Mesodermal cell (in vitro differentiated cells): ENCODE measurements around the gene RHOC.
A peak's percentile ranks its signal among the peaks of the same experiment; 100 is the strongest.

ENCODE experiments used
- H3K27ac ChIP-seq: 2 replicates; pipeline ENCODE4 v1.7.0; 2013; ENCODE audit warnings: mild to moderate bottlenecking, low read depth, low read length, moderate library complexity; ENCODE audit not compliant: severe bottlenecking
- H3K36me3 ChIP-seq: 2 replicates; pipeline ENCODE4 v1.7.1; 2013; ENCODE audit warnings: mild to moderate bottlenecking, low read length, moderate library complexity; ENCODE audit not compliant: control insufficient read depth, insufficient read depth
- H3K4me1 ChIP-seq: one replicate; pipeline ENCODE4 v1.7.1; 2013; ENCODE audit warnings: mild to moderate bottlenecking, low read length; ENCODE audit not compliant: insufficient read depth, control insufficient read depth, poor library complexity, severe bottlenecking
- H3K4me3 ChIP-seq: 2 replicates; pipeline ENCODE4 v1.7.0; 2013; ENCODE audit warnings: low read length, control low read depth, mild to moderate bottlenecking; ENCODE audit not compliant: insufficient read depth, poor library complexity, severe bottlenecking; ENCODE audit errors: extremely low read depth
- H3K9me3 ChIP-seq: 2 replicates; pipeline ENCODE4 v1.7.1; 2013; ENCODE audit warnings: mild to moderate bottlenecking, low read length, moderate library complexity; ENCODE audit not compliant: control insufficient read depth
- WGBS, 2 experiments: methylation state at CpG; one replicate each; pipeline ENCODE4 v1.1.5; 2013; ENCODE audit warnings: missing lambda C conversion rate in 2 of 2; ENCODE audit not compliant: insufficient coverage in 2 of 2; 5-methylcytosine and 5-hydroxymethylcytosine counted together

Gene RHOC

GRCh38 chr1:112710586-112710985 lies 3.7 kb upstream of the RHOC start:
- Histone ChIP-seq H3K4me1 (peaks cover 21% of the 10 kb centered on the region), H3K27ac (no peak overlapping the region), H3K9me3 (no peaks in the 10 kb centered on the region), H3K4me3 (no peak overlapping the region), H3K36me3 (no peaks in the 10 kb centered on the region)
- 85 to 100% methylated on average over 1 to 3 of the region's 3 CpGs for WGBS, 2 experiments

DNA sequence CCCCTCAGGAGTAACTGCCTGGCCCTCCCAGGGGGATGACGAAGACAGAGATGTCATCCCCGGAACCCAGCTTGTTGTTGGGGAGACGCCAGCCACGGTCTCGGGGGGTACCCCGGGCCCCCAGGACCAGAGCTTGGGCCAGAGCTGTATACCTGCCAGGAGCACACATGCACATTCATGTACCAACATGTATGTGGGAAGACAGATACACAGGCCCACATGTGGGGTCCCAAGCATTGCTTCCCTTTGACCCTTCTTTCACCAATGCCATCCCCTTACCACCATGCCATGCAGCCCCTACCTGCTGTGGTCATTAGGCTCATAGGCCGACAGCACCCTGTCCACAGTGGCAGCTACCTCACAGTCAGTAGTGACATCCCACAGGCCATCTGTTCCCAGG lies 3.2 kb upstream of the RHOC start:
- no peak overlapping the region for H3K27ac ChIP-seq
- H3K4me1 ChIP-seq, result peaks cover 21% of the 10 kb centered on the region
- WGBS, 2 experiments, result 92 to 100% methylated on average over 1 to 3 of the region's 7 CpGs
- H3K4me3 ChIP-seq, result no peak overlapping the region
- no peaks in the 10 kb centered on the region for H3K36me3 ChIP-seq
- no peaks in the 10 kb centered on the region for H3K9me3 ChIP-seq

DNA sequence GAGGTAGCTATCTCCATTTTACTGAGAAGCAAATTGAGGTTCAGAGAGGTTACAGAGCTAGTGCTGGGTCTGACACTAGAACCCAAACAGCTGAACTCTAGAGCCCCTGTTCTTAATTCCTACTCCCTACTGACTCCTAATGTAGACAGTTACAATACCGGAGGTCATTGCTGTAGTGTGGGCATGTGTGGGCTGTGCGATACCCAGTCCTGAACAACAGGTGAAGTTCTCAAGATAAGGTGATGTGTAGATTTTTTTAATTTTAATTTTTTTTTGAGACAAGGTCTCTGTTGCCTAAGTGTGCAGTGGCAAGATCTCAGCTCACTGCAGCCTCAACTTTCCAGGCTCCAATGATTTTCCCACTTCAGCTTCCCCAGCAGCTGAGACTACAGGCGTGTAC lies 1.6 kb upstream of the RHOC start:
- Histone ChIP-seq H3K4me1 (peaks cover 32% of the 10 kb centered on the region), H3K27ac (no peak overlapping the region), H3K4me3 (no peak overlapping the region), H3K36me3 (peaks cover 9% of the 10 kb centered on the region), H3K9me3 (no peaks in the 10 kb centered on the region)
- 100% methylated on average over 1 of the region's 3 CpGs; no CpG with 5 or more reads in 1 of the 2 experiments for WGBS, 2 experiments

- no peaks in the 10 kb centered on the region for H3K9me3 ChIP-seq
- peaks cover 14% of the 10 kb centered on the region for H3K36me3 ChIP-seq
- peaks cover 37% of the 10 kb centered on the region for H3K4me1 ChIP-seq
- peak overlapping the region; percentile 88 for H3K4me3 ChIP-seq
- 81 to 84% methylated on average over 4 to 6 of the region's 6 CpGs for WGBS, 2 experiments
- no peak overlapping the region for H3K27ac ChIP-seq
Measured at GRCh38 chr1:112708002-112708448, 1.1 kb upstream of the RHOC start.

- WGBS, 2 experiments, result 6 to 8% methylated on average over 15 to 19 of the region's 42 CpGs
- H3K9me3 ChIP-seq, result no peaks in the 10 kb centered on the region
- no peak overlapping the region for H3K27ac ChIP-seq
- H3K4me1 ChIP-seq, result peaks cover 43% of the 10 kb centered on the region
- peak overlapping the region; percentile 88 for H3K4me3 ChIP-seq
- H3K36me3 ChIP-seq, result peaks cover 20% of the 10 kb centered on the region
Measured at GRCh38 chr1:112707221-112708001, 484 bp upstream of the RHOC start.

DNA sequence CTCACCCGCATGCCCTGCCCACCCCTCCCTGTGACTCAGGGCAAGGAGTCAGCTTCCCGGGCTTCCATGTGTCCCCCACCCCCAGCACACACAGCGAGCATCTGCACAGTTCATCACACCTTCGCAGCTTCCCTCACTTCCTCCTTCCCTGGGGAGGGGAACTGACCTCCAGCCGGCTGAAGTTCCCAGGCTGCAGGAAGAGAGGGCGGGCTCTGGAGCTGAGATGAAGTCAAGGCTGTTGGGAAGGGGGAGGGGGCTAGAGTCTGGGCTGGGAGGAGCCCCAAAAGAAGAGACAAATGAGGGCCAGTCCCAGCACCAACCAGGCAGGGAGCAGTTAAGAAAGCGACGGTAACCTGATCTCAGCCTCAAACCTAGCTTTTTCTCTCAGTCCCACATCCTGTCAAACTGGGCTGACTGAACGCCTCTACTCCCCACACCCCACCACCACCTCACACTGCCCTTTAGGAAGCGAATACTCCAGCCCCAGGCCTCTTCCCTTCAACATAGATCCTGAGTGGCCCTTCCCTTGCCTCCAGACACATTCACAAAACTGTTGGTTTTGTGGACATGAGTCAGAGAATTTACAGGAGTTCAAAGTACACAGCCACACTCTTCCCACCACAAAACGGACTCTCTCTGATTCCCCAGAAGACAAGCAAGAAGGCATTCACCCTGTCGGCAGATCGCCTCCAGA lies 1.8 kb downstream of the RHOC start:
- Histone ChIP-seq H3K36me3 (peaks cover 36% of the 10 kb centered on the region), H3K4me3 (peak overlapping the region; percentile 88), H3K9me3 (no peaks in the 10 kb centered on the region), H3K4me1 (peaks cover 54% of the 10 kb centered on the region), H3K27ac (peak overlapping the region; percentile 89)
- 2 to 7% methylated on average over 9 of the region's 13 CpGs for WGBS, 2 experiments

- H3K36me3 ChIP-seq, result peaks cover 42% of the 10 kb centered on the region
- no peaks in the 10 kb centered on the region for H3K9me3 ChIP-seq
- peak overlapping the region; percentile 89 for H3K27ac ChIP-seq
- WGBS, 2 experiments, result 55% methylated on average over 7 of the region's 7 CpGs
- H3K4me3 ChIP-seq, result peak overlapping the region; percentile 28
- H3K4me1 ChIP-seq, result peaks cover 60% of the 10 kb centered on the region
Measured at GRCh38 chr1:112704391-112704933, 2.5 kb downstream of the RHOC start.

- Histone ChIP-seq H3K4me1 (peaks cover 67% of the 10 kb centered on the region), H3K4me3 (no peak overlapping the region), H3K36me3 (peaks cover 49% of the 10 kb centered on the region), H3K9me3 (no peaks in the 10 kb centered on the region), H3K27ac (no peak overlapping the region)
- 88 to 98% methylated on average over 7 to 8 of the region's 8 CpGs for WGBS, 2 experiments
Measured at GRCh38 chr1:112703706-112704105, 3.2 kb downstream of the RHOC start.

GRCh38 chr1:112702420-112703261 lies 4.3 kb downstream of the RHOC start:
- Histone ChIP-seq H3K4me3 (no peak overlapping the region), H3K27ac (no peak overlapping the region), H3K4me1 (peaks cover 63% of the 10 kb centered on the region), H3K9me3 (no peaks in the 10 kb centered on the region), H3K36me3 (peaks cover 60% of the 10 kb centered on the region)
- 89 to 90% methylated on average over 10 of the region's 12 CpGs for WGBS, 2 experiments

DNA sequence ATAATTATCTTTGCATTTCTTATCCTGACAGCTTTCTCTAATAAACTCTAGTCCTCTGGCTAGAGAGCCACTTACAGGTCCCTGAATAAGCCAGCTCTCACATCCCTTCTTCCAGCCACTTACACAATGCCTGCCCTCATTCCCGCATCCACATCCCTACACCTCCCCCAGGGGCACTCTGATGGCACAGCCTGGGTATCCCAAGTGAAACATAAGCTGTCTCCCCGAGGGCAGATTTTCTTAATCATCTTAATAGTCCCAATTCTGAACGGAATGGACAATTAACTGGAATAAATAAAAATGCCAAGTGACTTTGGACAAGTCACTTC lies 4.9 kb downstream of the RHOC start:
- Histone ChIP-seq H3K27ac (peak overlapping the region; percentile 95), H3K4me1 (peaks cover 62% of the 10 kb centered on the region), H3K4me3 (no peak overlapping the region), H3K36me3 (peaks cover 60% of the 10 kb centered on the region), H3K9me3 (no peaks in the 10 kb centered on the region)
- 89 to 100% methylated on average over 1 of the region's 3 CpGs for WGBS, 2 experiments
